DMS53 (cell line): ENCODE measurements around the gene CPZ.
A peak's percentile ranks its signal among the peaks of the same experiment; 100 is the strongest.
"Not testable (repeated sequence)": the region's sequence is repeated elsewhere in the genome, so short reads cannot be mapped to it uniquely, and the experiment has no call there.

Source experiments
- DNase-seq: peaks from one replicate; lab custom pipeline; 2025; lab: John Stamatoyannopoulos, UW

Gene CPZ

GRCh38 chr4:8557151-8558076 lies 35.2 kb upstream of the CPZ start:
- no peak for DNase-seq

GRCh38 chr4:8558080-8558960 lies 34.2 kb upstream of the CPZ start:
- DNase-seq: no peak

- no peak for DNase-seq
Observed at GRCh38 chr4:8559011-8559410, 33.6 kb upstream of the CPZ start.

- DNase-seq: no peak
Observed at GRCh38 chr4:8559524-8560264, 32.9 kb upstream of the CPZ start.

- no peak for DNase-seq
Observed at GRCh38 chr4:8560265-8561047, 32.1 kb upstream of the CPZ start.

GRCh38 chr4:8564595-8564994 lies 28.0 kb upstream of the CPZ start:
- no peak for DNase-seq

GRCh38 chr4:8568068-8568668 lies 24.4 kb upstream of the CPZ start:
- DNase-seq: no peak

GRCh38 chr4:8570201-8570600 lies 22.4 kb upstream of the CPZ start:
- DNase-seq: no peak

- no peak for DNase-seq
Observed at GRCh38 chr4:8571702-8572685, 20.6 kb upstream of the CPZ start.

GRCh38 chr4:8573266-8573665 lies 19.3 kb upstream of the CPZ start:
- no peak for DNase-seq

GRCh38 chr4:8574796-8575370 lies 17.7 kb upstream of the CPZ start:
- no peak for DNase-seq

GRCh38 chr4:8575457-8575856 lies 17.1 kb upstream of the CPZ start:
- DNase-seq: no peak

GRCh38 chr4:8576591-8576990 lies 16.0 kb upstream of the CPZ start:
- DNase-seq: not testable (repeated sequence)

GRCh38 chr4:8577046-8577445 lies 15.5 kb upstream of the CPZ start:
- no peak for DNase-seq

GRCh38 chr4:8577972-8578371 lies 14.6 kb upstream of the CPZ start:
- DNase-seq: no peak

- no peak for DNase-seq
Observed at GRCh38 chr4:8578717-8579116, 13.8 kb upstream of the CPZ start.

- DNase-seq: no peak
Observed at GRCh38 chr4:8579526-8580320, 12.8 kb upstream of the CPZ start.

- peak; percentile 41 for DNase-seq
Observed at GRCh38 chr4:8580321-8581093, 12.1 kb upstream of the CPZ start, which contains the start of gene GPR78. Gene GPR78, plus strand, starts transcription at chr4:8580392. Its CDS starts 591 bp downstream, at chr4:8580983.
